Measurements from ENCODE around the gene ZBTB7B.
"Not testable (repeated sequence)": the region's sequence is repeated elsewhere in the genome, so short reads cannot be mapped to it uniquely, and the experiment has no call there.

Gene ZBTB7B

GRCh38 chr1:154973344-154974101, 29.1 kb upstream of the ZBTB7B start:
- Histone ChIP-seq H2AK5ac (ENCODE audit: low read length) (no peak overlapping the region), H4K5ac (ENCODE audit: low read length) (no peak overlapping the region), H3K27ac (ENCODE audit: low read depth, low read length) (peak overlapping the region; percentile 96), H2BK120ac (ENCODE audit: low read depth, low read length) (no peak overlapping the region), H3K9ac (ENCODE audit: low read length) (peak overlapping the region; percentile 72), H3K4me3 (ENCODE audit: low read length) (peak overlapping the region; percentile 62), H3K79me1 (ENCODE audit: low read length) (peaks cover 10% of the 10 kb centered on the region), H3K79me2 (ENCODE audit: control insufficient read depth, insufficient read depth, low read length) (peaks cover 58% of the 10 kb centered on the region), H3K36me3 (ENCODE audit: control insufficient read depth, insufficient read depth, low read length) (peaks cover 2% of the 10 kb centered on the region), H3K56ac (ENCODE audit: low read length) (peak overlapping the region; percentile 98), H2BK15ac (replicated peaks; ENCODE audit: low read depth) (no peak overlapping the region), H3K23ac (ENCODE audit: low read length) (no peak overlapping the region), H2BK5ac (ENCODE audit: low read length) (peak overlapping the region; percentile 80), H3K4me2 (ENCODE audit: low read length) (peak overlapping the region; percentile 55), H3K4me1 (ENCODE audit: control insufficient read depth, low read depth, low read length) (peaks cover 11% of the 10 kb centered on the region), H3K4ac (ENCODE audit: low read depth, low read length) (peak overlapping the region; percentile 98), H3K27me3 (ENCODE audit: insufficient read depth, low read length, poor library complexity) (no peaks in the 10 kb centered on the region), H3K18ac (ENCODE audit: low read length) (peak overlapping the region; percentile 96), H4K8ac (ENCODE audit: low read depth, low read length) (no peak overlapping the region)
- DNase-seq, result peak; percentile 100
- no CpG with 5 or more reads among the region's 37 CpGs for WGBS (ENCODE audit: extremely low coverage, insufficient coverage, low lambda C conversion rate)

- peak within 1 kb of the TSS; percentile 10 for H2BK120ac ChIP-seq (ENCODE audit: low read depth, low read length)
- H2BK15ac ChIP-seq (replicated peaks; ENCODE audit: low read depth), result no peak within 1 kb of the TSS
- peak within 1 kb of the TSS; percentile 55 for H3K4me2 ChIP-seq (ENCODE audit: low read length)
- no peak within 1 kb of the TSS for H4K8ac ChIP-seq (ENCODE audit: low read depth, low read length)
- no peaks in the 10 kb centered on the region for H3K27me3 ChIP-seq (ENCODE audit: insufficient read depth, low read length, poor library complexity)
- DNase-seq, result peak; percentile 100
- H3K79me2 ChIP-seq (ENCODE audit: control insufficient read depth, insufficient read depth, low read length), result peaks cover 51% of the 10 kb centered on the region
- no peak within 1 kb of the TSS for H3K23ac ChIP-seq (ENCODE audit: low read length)
- H4K5ac ChIP-seq (ENCODE audit: low read length), result no peak within 1 kb of the TSS
- H3K79me1 ChIP-seq (ENCODE audit: low read length), result peaks cover 6% of the 10 kb centered on the region
- peak within 1 kb of the TSS; percentile 95 for H2BK5ac ChIP-seq (ENCODE audit: low read length)
- no CpG with 5 or more reads among the region's 47 CpGs for WGBS (ENCODE audit: extremely low coverage, insufficient coverage, low lambda C conversion rate)
- peak within 1 kb of the TSS; percentile 98 for H3K56ac ChIP-seq (ENCODE audit: low read length)
- H3K4ac ChIP-seq (ENCODE audit: low read depth, low read length), result peak within 1 kb of the TSS; percentile 95
- H3K4me1 ChIP-seq (ENCODE audit: control insufficient read depth, low read depth, low read length), result peaks cover 11% of the 10 kb centered on the region
- peak within 1 kb of the TSS; percentile 96 for H3K27ac ChIP-seq (ENCODE audit: low read depth, low read length)
- peak within 1 kb of the TSS; percentile 92 for H3K4me3 ChIP-seq (ENCODE audit: low read length)
- peak within 1 kb of the TSS; percentile 89 for H2AK5ac ChIP-seq (ENCODE audit: low read length)
- peak within 1 kb of the TSS; percentile 98 for H3K9ac ChIP-seq (ENCODE audit: low read length)
- peak within 1 kb of the TSS; percentile 96 for H3K18ac ChIP-seq (ENCODE audit: low read length)
- H3K36me3 ChIP-seq (ENCODE audit: control insufficient read depth, insufficient read depth, low read length), result peaks cover 2% of the 10 kb centered on the region
Measured at GRCh38 chr1:154974102-154974807, 28.3 kb upstream of the ZBTB7B start, which contains the start of gene CKS1B. CKS1B (plus strand) TSS chr1:154974681; CDS start chr1:154974746, 65 bp downstream.

GRCh38 chr1:154974808-154975408, 27.7 kb upstream of the ZBTB7B start:
- Histone ChIP-seq H3K4ac (ENCODE audit: low read depth, low read length) (peak overlapping the region; percentile 88), H3K4me1 (ENCODE audit: control insufficient read depth, low read depth, low read length) (peaks cover 11% of the 10 kb centered on the region), H3K23ac (ENCODE audit: low read length) (no peak overlapping the region), H3K9ac (ENCODE audit: low read length) (peak overlapping the region; percentile 98), H3K4me3 (ENCODE audit: low read length) (peak overlapping the region; percentile 92), H4K5ac (ENCODE audit: low read length) (no peak overlapping the region), H2BK120ac (ENCODE audit: low read depth, low read length) (no peak overlapping the region), H3K18ac (ENCODE audit: low read length) (peak overlapping the region; percentile 94), H3K27me3 (ENCODE audit: insufficient read depth, low read length, poor library complexity) (no peaks in the 10 kb centered on the region), H3K27ac (ENCODE audit: low read depth, low read length) (peak overlapping the region; percentile 95), H2BK15ac (replicated peaks; ENCODE audit: low read depth) (no peak overlapping the region), H3K4me2 (ENCODE audit: low read length) (peak overlapping the region; percentile 55), H2AK5ac (ENCODE audit: low read length) (no peak overlapping the region), H4K8ac (ENCODE audit: low read depth, low read length) (no peak overlapping the region), H3K79me2 (ENCODE audit: control insufficient read depth, insufficient read depth, low read length) (peaks cover 48% of the 10 kb centered on the region), H3K79me1 (ENCODE audit: low read length) (peaks cover 4% of the 10 kb centered on the region), H2BK5ac (ENCODE audit: low read length) (peak overlapping the region; percentile 95), H3K56ac (ENCODE audit: low read length) (peak overlapping the region; percentile 98), H3K36me3 (ENCODE audit: control insufficient read depth, insufficient read depth, low read length) (peaks cover 5% of the 10 kb centered on the region)
- peak; percentile 98 for DNase-seq
- whole genome bisulfite sequencing (ENCODE audit: extremely low coverage, insufficient coverage, low lambda C conversion rate), result no CpG with 5 or more reads among the region's 30 CpGs

- peak overlapping the region; percentile 61 for H2BK5ac ChIP-seq (ENCODE audit: low read length)
- peak; percentile 71 for DNase-seq
Measured at GRCh38 chr1:154975409-154976059, 27.1 kb upstream of the ZBTB7B start.

GRCh38 chr1:154977762-154978161, 24.8 kb upstream of the ZBTB7B start:
- not testable (repeated sequence) for H3K4me2 ChIP-seq (ENCODE audit: low read length); H3K4me3 ChIP-seq (ENCODE audit: low read length); H2BK120ac ChIP-seq (ENCODE audit: low read depth, low read length); H3K23ac ChIP-seq (ENCODE audit: low read length); H3K18ac ChIP-seq (ENCODE audit: low read length); H4K8ac ChIP-seq (ENCODE audit: low read depth, low read length); H3K56ac ChIP-seq (ENCODE audit: low read length); H2BK15ac ChIP-seq (replicated peaks; ENCODE audit: low read depth); H4K5ac ChIP-seq (ENCODE audit: low read length); H3K27ac ChIP-seq (ENCODE audit: low read depth, low read length); H3K4me1 ChIP-seq (ENCODE audit: control insufficient read depth, low read depth, low read length); H2AK5ac ChIP-seq (ENCODE audit: low read length); H3K79me1 ChIP-seq (ENCODE audit: low read length); H3K27me3 ChIP-seq (ENCODE audit: insufficient read depth, low read length, poor library complexity); H3K36me3 ChIP-seq (ENCODE audit: control insufficient read depth, insufficient read depth, low read length); H3K4ac ChIP-seq (ENCODE audit: low read depth, low read length); H3K9ac ChIP-seq (ENCODE audit: low read length); H2BK5ac ChIP-seq (ENCODE audit: low read length); DNase-seq
- WGBS (ENCODE audit: extremely low coverage, insufficient coverage, low lambda C conversion rate), result no CpG with 5 or more reads among the region's 3 CpGs
- peaks cover 40% of the 10 kb centered on the region for H3K79me2 ChIP-seq (ENCODE audit: control insufficient read depth, insufficient read depth, low read length)

More at GRCh38 chr1:154975409-154976059, 27.1 kb upstream of the ZBTB7B start:
- peak overlapping the region; percentile 98 for H3K9ac ChIP-seq (ENCODE audit: low read length)
- peak overlapping the region; percentile 89 for H2AK5ac ChIP-seq (ENCODE audit: low read length)
- no peaks in the 10 kb centered on the region for H3K27me3 ChIP-seq (ENCODE audit: insufficient read depth, low read length, poor library complexity)
- H3K23ac ChIP-seq (ENCODE audit: low read length), result peak overlapping the region; percentile 6
- no CpG with 5 or more reads among the region's 24 CpGs for WGBS (ENCODE audit: extremely low coverage, insufficient coverage, low lambda C conversion rate)
- no peak overlapping the region for H2BK15ac ChIP-seq (replicated peaks; ENCODE audit: low read depth)
- peak overlapping the region; percentile 43 for H3K4ac ChIP-seq (ENCODE audit: low read depth, low read length)
- H4K5ac ChIP-seq (ENCODE audit: low read length), result no peak overlapping the region
- peaks cover 42% of the 10 kb centered on the region for H3K79me2 ChIP-seq (ENCODE audit: control insufficient read depth, insufficient read depth, low read length)
- peak overlapping the region; percentile 92 for H3K4me3 ChIP-seq (ENCODE audit: low read length)
- H3K18ac ChIP-seq (ENCODE audit: low read length), result peak overlapping the region; percentile 94
- H3K27ac ChIP-seq (ENCODE audit: low read depth, low read length), result peak overlapping the region; percentile 95
- peaks cover 4% of the 10 kb centered on the region for H3K79me1 ChIP-seq (ENCODE audit: low read length)
- H3K56ac ChIP-seq (ENCODE audit: low read length), result peak overlapping the region; percentile 98
- H2BK120ac ChIP-seq (ENCODE audit: low read depth, low read length), result peak overlapping the region; percentile 10
- peak overlapping the region; percentile 55 for H3K4me2 ChIP-seq (ENCODE audit: low read length)
- H3K4me1 ChIP-seq (ENCODE audit: control insufficient read depth, low read depth, low read length), result peaks cover 11% of the 10 kb centered on the region
- peaks cover 5% of the 10 kb centered on the region for H3K36me3 ChIP-seq (ENCODE audit: control insufficient read depth, insufficient read depth, low read length)
- H4K8ac ChIP-seq (ENCODE audit: low read depth, low read length), result no peak overlapping the region

All from mesendoderm (in vitro differentiated cells).